ENCODE results near the gene EFEMP2.
A peak's percentile ranks its signal among the peaks of the same experiment; 100 is the strongest.

EFEMP2 gene

GRCh38 chr11:65817835-65818680, 54.5 kb downstream of the EFEMP2 start:
- peak; percentile 96 for DNase-seq

GRCh38 chr11:65817312-65817834, 55.2 kb downstream of the EFEMP2 start:
- no peak for DNase-seq

GRCh38 chr11:65816696-65817095, 55.9 kb downstream of the EFEMP2 start:
- DNase-seq = no peak

All from activated T-cell treated with anti-CD3 and anti-CD28 coated beads, Interleukin-2, amount 50 U/mL, for 1 hour (primary cell).